HepG2 (cell line): Measurements from ENCODE around the gene IHH. TPM values are rescaled to one million over a fixed set of nuclear protein-coding genes. Genes with fewer than 3 reads are reported as not detected.

Experiments used
- ATAC-seq: fragments of 200-7000 bp; cut with Tn5 transposase; 3 replicates; pipeline ENCODE4 v1.9.1; 2020; ENCODE audit warnings: mild to moderate bottlenecking, moderate library complexity
- BruUV-seq: library from RNA; stranded (reverse); fragments of 400-500 nt; replicated peaks from 2 replicates; lab custom pipeline; 2021; lab: Mats Ljungman, UMichigan
- CTCF ChIA-PET: fragments of 300-600 bp; formaldehyde crosslinking; extraction: SDS; loops from one replicate; lab custom pipeline; 2021; ENCODE audit warnings: low total read pairs, inconsistent platforms, low intra/inter-chr PET ratio; lab: Yijun Ruan, JAX
- POLR2A ChIA-PET: fragments of 350-600 bp; sonication (Branson Sonifier 250); formaldehyde crosslinking; loops from one replicate; lab custom pipeline; 2020; ENCODE audit warnings: antibody characterized with exemption, inconsistent platforms; lab: Yijun Ruan, JAX
- DNase-seq: peaks from one replicate; pipeline ENCODE4 v3.0.0-alpha.2; 2015; ENCODE audit warnings: low spot score
- FAIRE-seq: peaks from 3 replicates; lab custom pipeline; 2011; peaks lifted over from hg19 to GRCh38; lab: Jason Lieb, UNC
- H2AFZ ChIP-seq: one replicate; pipeline ENCODE4 v1.6.1; 2011; ENCODE audit warnings: low read length, inconsistent platforms
- H3K27ac ChIP-seq: fragments of 300-600 bp; 3 replicates; pipeline ENCODE4 v1.8.0; 2011; ENCODE audit warnings: mixed run types, mild to moderate bottlenecking, mixed read lengths, low read length, inconsistent platforms; ENCODE audit not compliant: insufficient read depth; ENCODE audit errors: extremely low read length
- H3K27me3 ChIP-seq, 2 experiments: fragments of 200-600 bp in 1 of 2; 2 replicates in 1 of 2; 3 replicates in 1 of 2; pipeline versions ENCODE4 v1.6.0 to v1.8.0; 2011; ENCODE audit warnings: low read length in 2 of 2, mild to moderate bottlenecking in 2 of 2, moderate library complexity in 2 of 2, inconsistent platforms in 1 of 2; ENCODE audit not compliant: insufficient read depth in 2 of 2, control insufficient read depth in 1 of 2
- H3K36me3 ChIP-seq, 2 experiments: fragments of 200-600 bp in 1 of 2; replicated peaks in 1 of 2; 2 replicates in 1 of 2; 3 replicates in 1 of 2; pipeline versions ENCODE4 v1.5.1 to v1.8.0; 2011; ENCODE audit warnings: low read length in 2 of 2, inconsistent platforms in 1 of 2; ENCODE audit not compliant: insufficient read depth in 2 of 2, control insufficient read depth in 1 of 2
- H3K4me1 ChIP-seq: 2 replicates; pipeline ENCODE4 v1.5.1; 2012; ENCODE audit warnings: low read length, inconsistent platforms; ENCODE audit not compliant: insufficient read depth
- H3K4me2 ChIP-seq: 2 replicates; pipeline ENCODE4 v1.6.0; 2011; ENCODE audit warnings: low read depth, low read length, inconsistent platforms
- H3K4me3 ChIP-seq, 3 experiments: fragments of 200-600 bp in 1 of 3; sonication (generic), shearing (Covaris generic) in 1 of 3; replicated peaks in 1 of 3; 2 replicates each; pipeline ENCODE4 v1.5.1; 2011 to 2016; ENCODE audit warnings: low read length in 3 of 3, inconsistent platforms in 2 of 3, low read depth in 2 of 3, mild to moderate bottlenecking in 2 of 3, control low read depth in 1 of 3, mixed read lengths in 1 of 3; ENCODE audit not compliant: insufficient read depth in 1 of 3
- H3K79me2 ChIP-seq: one replicate; pipeline ENCODE4 v1.6.1; 2011; ENCODE audit warnings: low read length, inconsistent platforms; ENCODE audit not compliant: insufficient read depth
- H3K9ac ChIP-seq: 2 replicates; pipeline ENCODE4 v1.6.0; 2011; ENCODE audit warnings: mild to moderate bottlenecking, low read depth, low read length, inconsistent platforms; ENCODE audit not compliant: insufficient read depth
- H3K9me3 ChIP-seq: 2 replicates; pipeline ENCODE4 v1.5.1; 2012; ENCODE audit warnings: mild to moderate bottlenecking, low read length
- H4K20me1 ChIP-seq: 2 replicates; pipeline ENCODE4 v1.6.0; 2011; ENCODE audit warnings: inconsistent platforms, mild to moderate bottlenecking, low read length, moderate library complexity; ENCODE audit not compliant: insufficient read depth
- CBX1 ChIP-seq: IDR thresholded peaks from one replicate; pipeline ENCODE4 v1.6.1; 2016; ENCODE audit warnings: antibody characterized with exemption, low read depth
- FOXJ3 ChIP-seq: sonication (generic); formaldehyde crosslinking; IDR thresholded peaks from 2 replicates; pipeline ENCODE4 v1.4.0; 2020; ENCODE audit warnings: missing genetic modification reagents, mild to moderate bottlenecking, borderline replicate concordance
- IKZF1 ChIP-seq: fragments of 450-650 bp; IDR thresholded peaks from 2 replicates; pipeline ENCODE4 v1.7.1; 2016
- MEIS1 ChIP-seq: sonication (generic); formaldehyde crosslinking; IDR thresholded peaks from 2 replicates; pipeline ENCODE4 v1.9.0; 2021; ENCODE audit warnings: mild to moderate bottlenecking, missing genetic modification reagents, moderate library complexity, borderline replicate concordance
- RAD21 ChIP-seq: fragments of 450-650 bp; formaldehyde crosslinking; IDR thresholded peaks from 2 replicates; pipeline ENCODE4 v1.5.0; 2020; ENCODE audit warnings: mild to moderate bottlenecking
- RXRA ChIP-seq: sonication (generic); formaldehyde crosslinking; IDR thresholded peaks from 2 replicates; pipeline ENCODE4 v1.5.1; 2020; ENCODE audit warnings: missing genetic modification reagents
- SMARCE1 ChIP-seq: fragments of 450-650 bp; IDR thresholded peaks from 2 replicates; pipeline ENCODE4 v1.6.1; 2017; ENCODE audit warnings: borderline replicate concordance
- SP4 ChIP-seq: sonication (generic); formaldehyde crosslinking; IDR thresholded peaks from 2 replicates; pipeline ENCODE4 v1.8.1; 2023; ENCODE audit warnings: mild to moderate bottlenecking, missing genetic modification reagents
- ZFX ChIP-seq: sonication (generic); formaldehyde crosslinking; IDR thresholded peaks from 2 replicates; pipeline ENCODE4 v1.4.0; 2020; ENCODE audit warnings: mild to moderate bottlenecking, low read depth, missing genetic modification reagents, moderate library complexity
- ZNF12 ChIP-seq: sonication (generic); formaldehyde crosslinking; IDR thresholded peaks from 2 replicates; pipeline ENCODE4 v1.5.0; 2020; ENCODE audit warnings: missing genetic modification reagents
- ZNF296 ChIP-seq: sonication (generic); formaldehyde crosslinking; conservative IDR thresholded peaks from 2 replicates; pipeline ENCODE4 v1.5.0; 2020; ENCODE audit warnings: mild to moderate bottlenecking, missing genetic modification reagents
- ZNF34 ChIP-seq: sonication (generic); formaldehyde crosslinking; IDR thresholded peaks from 2 replicates; pipeline ENCODE4 v1.4.0; 2020; ENCODE audit warnings: mild to moderate bottlenecking, missing genetic modification reagents, borderline replicate concordance
- ZNF720 ChIP-seq: sonication (generic); formaldehyde crosslinking; IDR thresholded peaks from 2 replicates; pipeline ENCODE4 v1.4.0; 2020; ENCODE audit warnings: missing genetic modification reagents
- ZNF782 ChIP-seq: sonication (generic); formaldehyde crosslinking; IDR thresholded peaks from 2 replicates; pipeline ENCODE4 v1.4.0; 2020; ENCODE audit warnings: missing genetic modification reagents, mild to moderate bottlenecking, borderline replicate concordance
- ZNF883 ChIP-seq: sonication (generic); formaldehyde crosslinking; IDR thresholded peaks from 2 replicates; pipeline ENCODE4 v1.5.1; 2020; ENCODE audit warnings: mild to moderate bottlenecking, missing genetic modification reagents; ENCODE audit errors: not compliant biosample characterization
- WGBS: methylation state at CpG from one replicate; pipeline ENCODE4 v1.1.6; 2017; ENCODE audit warnings: low lambda C conversion rate; 5-methylcytosine and 5-hydroxymethylcytosine counted together
- in situ Hi-C: cut with HindIII; loops from 2 replicates; pipeline ENCODE4 v1.10.0; 2017; ENCODE audit warnings: low pct_unique_long_range_greater_than_20kb; ENCODE audit not compliant: extremely low pct_ligation_motif_present
- intact Hi-C: fragments of 100-400 bp; cut with micrococcal nuclease; formaldehyde crosslinking; loops from one replicate; pipeline ENCODE4 v1.10.0; 2022; ENCODE audit not compliant: unreplicated experiment
- polyA plus RNA-seq, 8 experiments: library from polyadenylated mRNA; depleted of rRNA in 3 of 8; stranded (reverse) in 7 of 8; unstranded in 1 of 8; fragments of >200 nt; fragmentation: Illumina TruSeq in 4 of 8; extraction: Trizol in 4 of 8; gene quantifications; 2 replicates each; pipeline versions ENCODE4 v1.2.1 to v1.2.3, GENCODE V29; 2011 to 2016; ENCODE audit warnings: low read depth in 4 of 8, missing spikeins in 1 of 8, mixed read lengths in 1 of 8; ENCODE audit not compliant: insufficient read depth in 1 of 8
- total RNA-seq, 5 experiments: library from RNA; depleted of rRNA; stranded (reverse); fragments of >200 nt; fragmentation: Illumina TruSeq; extraction: Trizol; gene quantifications; 2 replicates each; pipeline ENCODE4 v1.2.3, GENCODE V29; 2016; ENCODE audit warnings: low read depth in 1 of 5
- TF ChIP-seq, protein P1 (sequence below): IDR thresholded peaks from 2 replicates; pipeline ENCODE4 v1.6.1; 2016; ENCODE audit warnings: low read depth, missing genetic modification reagents, missing compliant biosample characterization
- TF ChIP-seq, protein P2 (sequence below): sonication (generic); formaldehyde crosslinking; IDR thresholded peaks from 2 replicates; pipeline ENCODE4 v1.4.0; 2020; ENCODE audit warnings: mild to moderate bottlenecking, missing genetic modification reagents
- TF ChIP-seq, protein P3 (sequence below): sonication (generic); formaldehyde crosslinking; IDR thresholded peaks from 2 replicates; pipeline ENCODE4 v1.5.0; 2020; ENCODE audit warnings: mild to moderate bottlenecking, missing genetic modification reagents, moderate library complexity

Gene IHH
- total and polyA plus RNA-seq, 2 of the 13 experiments (the other 11 are each of a cell fraction or from before 2014, with no cell fraction given): 0.42 TPM; not detected in 1

DNA sequence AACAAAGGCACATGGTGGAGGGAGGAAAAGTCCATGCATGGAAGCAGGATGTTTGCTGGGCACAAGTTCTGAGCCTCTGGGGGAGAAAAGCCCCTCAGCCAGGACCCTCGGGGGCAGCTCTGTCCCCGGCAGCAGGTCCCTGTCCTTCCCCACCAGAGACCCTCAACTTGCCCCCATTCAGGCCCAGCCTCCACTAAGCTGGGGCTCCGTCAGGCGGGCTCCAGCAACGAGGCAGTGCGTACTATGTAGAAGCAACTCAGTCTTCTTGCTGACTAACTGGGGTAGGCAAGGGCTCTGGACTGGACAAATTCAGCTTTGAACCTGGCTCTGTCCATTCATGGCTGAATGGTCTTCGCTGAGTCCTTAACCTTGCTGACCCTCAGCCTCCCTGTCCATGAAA lies 42.4 kb downstream of the IHH start (continued):
- TF ChIP-seq SMARCE1: no peak
- no peak for TF ChIP-seq ZFX (CRISPR knock-in tag)
- no peak for TF ChIP-seq IKZF1
- no peak for TF ChIP-seq ZNF883 (CRISPR knock-in tag)
- no peak for TF ChIP-seq RAD21 (CRISPR knock-in tag)
- no peak for TF ChIP-seq ZNF34 (CRISPR knock-in tag)
- no peak for TF ChIP-seq ZNF296
- TF ChIP-seq ZNF12: no peak
- TF ChIP-seq RXRA (CRISPR knock-in tag): no peak
- TF ChIP-seq SP4 (CRISPR knock-in tag): no peak
- TF ChIP-seq, all 625 proteins: peak for 0

DNA sequence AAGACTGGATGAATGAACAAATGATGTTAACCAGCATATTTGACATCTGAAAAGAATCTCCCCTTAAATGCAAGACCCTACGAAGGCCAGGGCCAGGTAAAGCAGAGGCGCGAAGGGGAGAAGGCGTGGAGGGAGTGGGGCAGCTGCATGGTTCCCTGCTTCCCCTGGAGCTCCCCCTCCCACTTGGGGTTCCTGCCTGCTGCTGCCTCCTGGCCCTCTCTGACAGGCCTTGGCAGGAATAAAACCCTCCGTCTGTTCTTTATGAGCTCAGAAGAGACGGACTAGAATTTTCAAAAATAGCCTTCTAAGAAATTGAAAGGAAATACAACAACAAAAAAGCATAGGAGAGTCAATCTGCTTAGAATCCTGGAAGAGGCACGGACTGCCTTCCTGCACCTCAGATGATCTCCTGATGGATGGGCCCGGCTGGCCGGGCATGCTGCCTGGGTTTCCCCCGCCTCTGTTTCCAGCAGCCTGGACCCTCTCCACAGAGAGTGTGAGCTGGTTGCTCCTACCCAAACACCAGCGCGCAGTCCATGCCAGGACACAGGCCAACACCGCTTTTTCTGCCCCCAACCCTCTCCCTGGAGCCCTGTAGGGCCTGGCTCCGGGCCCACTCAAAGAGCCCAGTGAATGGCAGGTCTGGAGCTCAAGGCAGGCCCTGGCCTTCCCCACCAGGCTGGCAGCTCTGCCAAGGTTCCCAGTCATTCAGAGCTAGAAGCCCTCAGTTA lies 43.4 kb downstream of the IHH start:
- intact Hi-C loops (no loop called here), in situ Hi-C loops (no loop called here)
- BruUV-seq: no TSS peak
- Histone ChIP-seq H3K27ac (no peak overlapping the region), H3K9ac (no peak overlapping the region), H3K4me3 (no peak overlapping the region), H3K9me3 (no peaks in the 10 kb centered on the region), H2AFZ (no peak overlapping the region), H3K4me1 (no peaks in the 10 kb centered on the region), H4K20me1 (peaks cover 9% of the 10 kb centered on the region; the same call in 1 of the 2 replicates), H3K79me2 (no peaks in the 10 kb centered on the region), H3K4me2 (no peak overlapping the region), H3K27me3 (peaks cover 37 to 89% of the 10 kb centered on the region in 2 experiments), H3K36me3 (no peaks in the 10 kb centered on the region)
- POLR2A ChIA-PET: no interaction called here
- CTCF ChIA-PET: no interaction called here
- ATAC-seq: no peak
- WGBS: 36% methylated on average over 13 of the region's 14 CpGs
- no peak for FAIRE-seq
- DNase-seq: no peak
- no peak for TF ChIP-seq ZNF782 (CRISPR knock-in tag)
- TF ChIP-seq FOXJ3 (CRISPR knock-in tag): no peak
- TF ChIP-seq, protein P1, sequence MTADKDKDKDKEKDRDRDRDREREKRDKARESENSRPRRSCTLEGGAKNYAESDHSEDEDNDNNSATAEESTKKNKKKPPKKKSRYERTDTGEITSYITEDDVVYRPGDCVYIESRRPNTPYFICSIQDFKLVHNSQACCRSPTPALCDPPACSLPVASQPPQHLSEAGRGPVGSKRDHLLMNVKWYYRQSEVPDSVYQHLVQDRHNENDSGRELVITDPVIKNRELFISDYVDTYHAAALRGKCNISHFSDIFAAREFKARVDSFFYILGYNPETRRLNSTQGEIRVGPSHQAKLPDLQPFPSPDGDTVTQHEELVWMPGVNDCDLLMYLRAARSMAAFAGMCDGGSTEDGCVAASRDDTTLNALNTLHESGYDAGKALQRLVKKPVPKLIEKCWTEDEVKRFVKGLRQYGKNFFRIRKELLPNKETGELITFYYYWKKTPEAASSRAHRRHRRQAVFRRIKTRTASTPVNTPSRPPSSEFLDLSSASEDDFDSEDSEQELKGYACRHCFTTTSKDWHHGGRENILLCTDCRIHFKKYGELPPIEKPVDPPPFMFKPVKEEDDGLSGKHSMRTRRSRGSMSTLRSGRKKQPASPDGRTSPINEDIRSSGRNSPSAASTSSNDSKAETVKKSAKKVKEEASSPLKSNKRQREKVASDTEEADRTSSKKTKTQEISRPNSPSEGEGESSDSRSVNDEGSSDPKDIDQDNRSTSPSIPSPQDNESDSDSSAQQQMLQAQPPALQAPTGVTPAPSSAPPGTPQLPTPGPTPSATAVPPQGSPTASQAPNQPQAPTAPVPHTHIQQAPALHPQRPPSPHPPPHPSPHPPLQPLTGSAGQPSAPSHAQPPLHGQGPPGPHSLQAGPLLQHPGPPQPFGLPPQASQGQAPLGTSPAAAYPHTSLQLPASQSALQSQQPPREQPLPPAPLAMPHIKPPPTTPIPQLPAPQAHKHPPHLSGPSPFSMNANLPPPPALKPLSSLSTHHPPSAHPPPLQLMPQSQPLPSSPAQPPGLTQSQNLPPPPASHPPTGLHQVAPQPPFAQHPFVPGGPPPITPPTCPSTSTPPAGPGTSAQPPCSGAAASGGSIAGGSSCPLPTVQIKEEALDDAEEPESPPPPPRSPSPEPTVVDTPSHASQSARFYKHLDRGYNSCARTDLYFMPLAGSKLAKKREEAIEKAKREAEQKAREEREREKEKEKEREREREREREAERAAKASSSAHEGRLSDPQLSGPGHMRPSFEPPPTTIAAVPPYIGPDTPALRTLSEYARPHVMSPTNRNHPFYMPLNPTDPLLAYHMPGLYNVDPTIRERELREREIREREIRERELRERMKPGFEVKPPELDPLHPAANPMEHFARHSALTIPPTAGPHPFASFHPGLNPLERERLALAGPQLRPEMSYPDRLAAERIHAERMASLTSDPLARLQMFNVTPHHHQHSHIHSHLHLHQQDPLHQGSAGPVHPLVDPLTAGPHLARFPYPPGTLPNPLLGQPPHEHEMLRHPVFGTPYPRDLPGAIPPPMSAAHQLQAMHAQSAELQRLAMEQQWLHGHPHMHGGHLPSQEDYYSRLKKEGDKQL (CRISPR knock-in tag): no peak
- TF ChIP-seq, protein P2, sequence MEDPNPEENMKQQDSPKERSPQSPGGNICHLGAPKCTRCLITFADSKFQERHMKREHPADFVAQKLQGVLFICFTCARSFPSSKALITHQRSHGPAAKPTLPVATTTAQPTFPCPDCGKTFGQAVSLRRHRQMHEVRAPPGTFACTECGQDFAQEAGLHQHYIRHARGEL: no peak
- TF ChIP-seq ZNF720 (CRISPR knock-in tag): no peak
- TF ChIP-seq CBX1: no peak
- TF ChIP-seq MEIS1 (CRISPR knock-in tag): no peak
- TF ChIP-seq, protein P3, sequence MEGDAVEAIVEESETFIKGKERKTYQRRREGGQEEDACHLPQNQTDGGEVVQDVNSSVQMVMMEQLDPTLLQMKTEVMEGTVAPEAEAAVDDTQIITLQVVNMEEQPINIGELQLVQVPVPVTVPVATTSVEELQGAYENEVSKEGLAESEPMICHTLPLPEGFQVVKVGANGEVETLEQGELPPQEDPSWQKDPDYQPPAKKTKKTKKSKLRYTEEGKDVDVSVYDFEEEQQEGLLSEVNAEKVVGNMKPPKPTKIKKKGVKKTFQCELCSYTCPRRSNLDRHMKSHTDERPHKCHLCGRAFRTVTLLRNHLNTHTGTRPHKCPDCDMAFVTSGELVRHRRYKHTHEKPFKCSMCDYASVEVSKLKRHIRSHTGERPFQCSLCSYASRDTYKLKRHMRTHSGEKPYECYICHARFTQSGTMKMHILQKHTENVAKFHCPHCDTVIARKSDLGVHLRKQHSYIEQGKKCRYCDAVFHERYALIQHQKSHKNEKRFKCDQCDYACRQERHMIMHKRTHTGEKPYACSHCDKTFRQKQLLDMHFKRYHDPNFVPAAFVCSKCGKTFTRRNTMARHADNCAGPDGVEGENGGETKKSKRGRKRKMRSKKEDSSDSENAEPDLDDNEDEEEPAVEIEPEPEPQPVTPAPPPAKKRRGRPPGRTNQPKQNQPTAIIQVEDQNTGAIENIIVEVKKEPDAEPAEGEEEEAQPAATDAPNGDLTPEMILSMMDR (CRISPR knock-in tag): no peak
